ENCODE measurements around the gene SYT13.
A peak's percentile ranks its signal among the peaks of the same experiment; 100 is the strongest.

SYT13 gene

GRCh38 chr11:45313171-45313865 lies 27.2 kb upstream of the SYT13 start:
- DNase-seq (ENCODE audit: low read depth in 2 of 2), result no peak

- no peak for DNase-seq (ENCODE audit: low read depth in 2 of 2)
Observed at GRCh38 chr11:45305874-45306623, 19.9 kb upstream of the SYT13 start.

GRCh38 chr11:45304992-45305335 lies 18.8 kb upstream of the SYT13 start:
- DNase-seq (ENCODE audit: low read depth in 2 of 2), result no peak

- no peak for DNase-seq (ENCODE audit: low read depth in 2 of 2)
Observed at GRCh38 chr11:45304111-45304991, 18.2 kb upstream of the SYT13 start.

GRCh38 chr11:45303316-45303715 lies 17.2 kb upstream of the SYT13 start:
- no peak for DNase-seq (ENCODE audit: low read depth in 2 of 2)

- DNase-seq (ENCODE audit: low read depth in 2 of 2), result no peak
Observed at GRCh38 chr11:45301537-45302246, 15.6 kb upstream of the SYT13 start.

- DNase-seq (ENCODE audit: low read depth in 2 of 2), result no peak
Observed at GRCh38 chr11:45300715-45301114, 14.6 kb upstream of the SYT13 start.

- DNase-seq (ENCODE audit: low read depth in 2 of 2), result no peak
Observed at GRCh38 chr11:45298718-45299117, 12.6 kb upstream of the SYT13 start.

GRCh38 chr11:45296075-45296474 lies 9.9 kb upstream of the SYT13 start:
- DNase-seq (ENCODE audit: low read depth in 2 of 2), result no peak

GRCh38 chr11:45294499-45294898 lies 8.4 kb upstream of the SYT13 start:
- no peak for DNase-seq (ENCODE audit: low read depth in 2 of 2)

- peak; percentile 30 to 47 for DNase-seq (ENCODE audit: low read depth in 2 of 2)
Observed at GRCh38 chr11:45293566-45294192, 7.5 kb upstream of the SYT13 start.

GRCh38 chr11:45290586-45290985 lies 4.4 kb upstream of the SYT13 start:
- no peak for DNase-seq (ENCODE audit: low read depth in 2 of 2)

GRCh38 chr11:45289369-45289768 lies 3.2 kb upstream of the SYT13 start:
- DNase-seq (ENCODE audit: low read depth in 2 of 2), result no peak

GRCh38 chr11:45288339-45288738 lies 2.2 kb upstream of the SYT13 start:
- DNase-seq (ENCODE audit: low read depth in 2 of 2), result no peak

GRCh38 chr11:45287316-45287903 lies 1.3 kb upstream of the SYT13 start:
- no peak for DNase-seq (ENCODE audit: low read depth in 2 of 2)

- DNase-seq (ENCODE audit: low read depth in 2 of 2), result no peak
Observed at GRCh38 chr11:45285250-45285828, 802 bp downstream of the SYT13 start.

GRCh38 chr11:45282081-45282480 lies 4.1 kb downstream of the SYT13 start:
- no peak for DNase-seq (ENCODE audit: low read depth in 2 of 2)

- no peak for DNase-seq (ENCODE audit: low read depth in 2 of 2)
Observed at GRCh38 chr11:45280449-45280848, 5.7 kb downstream of the SYT13 start.

GRCh38 chr11:45279645-45280044 lies 6.5 kb downstream of the SYT13 start:
- DNase-seq (ENCODE audit: low read depth in 2 of 2), result no peak

- no peak for DNase-seq (ENCODE audit: low read depth in 2 of 2)
Observed at GRCh38 chr11:45278714-45279113, 7.4 kb downstream of the SYT13 start.

- DNase-seq (ENCODE audit: low read depth in 2 of 2), result no peak
Observed at GRCh38 chr11:45275828-45276227, 10.3 kb downstream of the SYT13 start.
